Left forelimb (tissue), 1 donor: ENCODE measurements around the gene CHD9.
"Not testable (repeated sequence)": the region's sequence is repeated elsewhere in the genome, so short reads cannot be mapped to it uniquely, and the experiment has no call there.

Source experiments
- DNase-seq: peaks from one replicate; pipeline ENCODE4 v3.0.0-alpha.2; 2018; ENCODE audit warnings: low spot score

The CHD9 gene

GRCh38 chr16:53129281-53130158 is 74.7 kb downstream of the CHD9 start:
- no peak for DNase-seq

- peak; percentile 97 for DNase-seq
These were observed 75.6 kb downstream of the CHD9 start for GRCh38 chr16:53130159-53131049.

- DNase-seq, result no peak
These were observed 76.2 kb downstream of the CHD9 start for GRCh38 chr16:53131050-53131362.

GRCh38 chr16:53131363-53132071 is 76.7 kb downstream of the CHD9 start:
- DNase-seq, result peak; percentile 76

GRCh38 chr16:53132406-53132805 is 77.6 kb downstream of the CHD9 start:
- no peak for DNase-seq

GRCh38 chr16:53135329-53135728 is 80.5 kb downstream of the CHD9 start:
- DNase-seq, result no peak

- DNase-seq, result no peak
These were observed 88.2 kb downstream of the CHD9 start for GRCh38 chr16:53142823-53143568.

GRCh38 chr16:53147500-53148065 is 92.8 kb downstream of the CHD9 start:
- DNase-seq, result no peak

- DNase-seq, result no peak
These were observed 96.0 kb downstream of the CHD9 start for GRCh38 chr16:53150769-53151168.

GRCh38 chr16:53152329-53152728 is 97.5 kb downstream of the CHD9 start:
- no peak for DNase-seq

GRCh38 chr16:53153130-53153529 is 98.3 kb downstream of the CHD9 start:
- no peak for DNase-seq

GRCh38 chr16:53154513-53154912 is 99.7 kb downstream of the CHD9 start:
- DNase-seq, result no peak

GRCh38 chr16:53156516-53156915 is 101.7 kb downstream of the CHD9 start:
- DNase-seq, result no peak

- DNase-seq, result no peak
These were observed 105.1 kb downstream of the CHD9 start for GRCh38 chr16:53159781-53160436.

- DNase-seq, result no peak
These were observed 111.3 kb downstream of the CHD9 start for GRCh38 chr16:53166099-53166498.

- DNase-seq, result no peak
These were observed 114.0 kb downstream of the CHD9 start for GRCh38 chr16:53168744-53169143.

GRCh38 chr16:53172517-53172916 is 117.7 kb downstream of the CHD9 start:
- DNase-seq, result no peak

- no peak for DNase-seq
These were observed 120.3 kb downstream of the CHD9 start for GRCh38 chr16:53175118-53175517.

GRCh38 chr16:53176434-53176833 is 121.6 kb downstream of the CHD9 start:
- no peak for DNase-seq

GRCh38 chr16:53183442-53183841 is 128.7 kb downstream of the CHD9 start:
- no peak for DNase-seq

GRCh38 chr16:53185741-53186140 is 130.9 kb downstream of the CHD9 start:
- DNase-seq, result not testable (repeated sequence)
